RWPE1 (cell line): ENCODE results near the gene HSPA6.
"Not testable (repeated sequence)": the region's sequence is repeated elsewhere in the genome, so short reads cannot be mapped to it uniquely, and the experiment has no call there.

Experiments used
- CTCF ChIA-PET: fragments of 350-600 bp; sonication (Branson Sonifier 250); formaldehyde crosslinking; extraction: SDS; loops from one replicate; lab custom pipeline; 2021; lab: Yijun Ruan, JAX
- POLR2A ChIA-PET: fragments of 400-600 bp; formaldehyde crosslinking; extraction: SDS; loops from one replicate; lab custom pipeline; 2020; ENCODE audit warnings: antibody characterized with exemption; ENCODE audit not compliant: low non-redundant PET; lab: Yijun Ruan, JAX
- DNase-seq: peaks from one replicate; pipeline ENCODE4 v3.0.0; 2012; ENCODE audit warnings: low spot score
- H3K27ac ChIP-seq: fragments of 450-650 bp; 2 replicates; pipeline ENCODE4 v1.5.1; 2017
- CTCF ChIP-seq: fragments of 450-650 bp; conservative IDR thresholded peaks from 2 replicates; pipeline ENCODE4 v1.5.1; 2017; ENCODE audit warnings: low read depth, mild to moderate bottlenecking

HSPA6 gene

GRCh38 chr1:161503394-161503748 is 21.0 kb upstream of the HSPA6 start:
- POLR2A ChIA-PET = no interaction called here
- CTCF ChIA-PET = no interaction called here
- TF ChIP-seq CTCF = no peak
- H3K27ac ChIP-seq = no peak overlapping the region
- DNase-seq = no peak

- no peak overlapping the region for H3K27ac ChIP-seq
- CTCF ChIA-PET = interaction anchor here (0.7 kb wide), 1 partner anchor 175 kb away, joined by 4 read pairs; no protein-coding TSS in a partner anchor
- no peak for DNase-seq
- TF ChIP-seq CTCF = no peak
- POLR2A ChIA-PET = no interaction called here
Measured at GRCh38 chr1:161505686-161506085, 18.7 kb upstream of the HSPA6 start.

- H3K27ac ChIP-seq = no peak overlapping the region
- POLR2A ChIA-PET = no interaction called here
- CTCF ChIA-PET = no interaction called here
- no peak for TF ChIP-seq CTCF
- DNase-seq = no peak
Measured at GRCh38 chr1:161506336-161507223, 17.8 kb upstream of the HSPA6 start.

GRCh38 chr1:161510477-161510876 is 13.9 kb upstream of the HSPA6 start:
- no peak for TF ChIP-seq CTCF
- ChIA-PET CTCF (no interaction called here), POLR2A (no interaction called here)
- DNase-seq = no peak
- H3K27ac ChIP-seq = no peak overlapping the region

GRCh38 chr1:161511018-161511755 is 13.2 kb upstream of the HSPA6 start:
- DNase-seq = no peak
- ChIA-PET CTCF (no interaction called here), POLR2A (no interaction called here)
- H3K27ac ChIP-seq = no peak overlapping the region
- no peak for TF ChIP-seq CTCF

GRCh38 chr1:161511756-161512060 is 12.6 kb upstream of the HSPA6 start:
- POLR2A ChIA-PET = no interaction called here
- TF ChIP-seq CTCF = no peak
- CTCF ChIA-PET = no interaction called here
- no peak overlapping the region for H3K27ac ChIP-seq
- DNase-seq = no peak

GRCh38 chr1:161512636-161513447 is 11.5 kb upstream of the HSPA6 start:
- H3K27ac ChIP-seq, POLR2A ChIA-PET, CTCF ChIA-PET, DNase-seq: not testable (repeated sequence)

GRCh38 chr1:161513448-161513780 is 10.9 kb upstream of the HSPA6 start:
- POLR2A ChIA-PET, H3K27ac ChIP-seq, CTCF ChIA-PET, DNase-seq: not testable (repeated sequence)

GRCh38 chr1:161513953-161514352 is 10.4 kb upstream of the HSPA6 start:
- H3K27ac ChIP-seq = not testable (repeated sequence)

More at GRCh38 chr1:161513953-161514352, 10.4 kb upstream of the HSPA6 start:
- DNase-seq, CTCF ChIA-PET, POLR2A ChIA-PET: not testable (repeated sequence)
